RPMI8226 (cell line): ENCODE results near the gene TICAM2.

ENCODE experiments used
- DNase-seq: peaks from one replicate; pipeline ENCODE4 v3.0.0-alpha.2; 2015

The TICAM2 gene

DNA sequence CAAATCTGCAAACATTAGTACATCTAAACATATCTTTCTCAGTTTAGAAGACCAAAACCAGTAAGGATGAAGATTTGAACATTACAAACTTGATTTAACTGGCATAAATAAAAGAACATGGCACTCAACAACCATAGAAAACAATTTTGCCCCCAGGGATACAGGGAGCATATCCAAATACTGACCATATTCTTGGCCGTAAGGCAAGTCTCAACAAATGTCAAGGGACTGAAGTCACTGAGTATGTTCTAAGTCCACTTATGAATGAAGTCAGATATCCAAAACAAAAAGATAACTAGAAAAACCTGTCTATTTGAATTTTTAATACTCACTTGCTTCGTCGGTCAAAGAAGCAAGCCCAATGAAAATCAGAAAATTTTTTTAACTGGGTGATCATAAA, 71.9 kb downstream of the TICAM2 start:
- no peak for DNase-seq
